ENCODE data around the gene NFKBIB. TPM values are rescaled to one million over a fixed set of nuclear protein-coding genes. Genes with fewer than 3 reads are reported as not detected.

Gene NFKBIB
- total RNA-seq, 1 experiment from 2014 or later, result 51.2 TPM

GRCh38 chr19:38867171-38867780 lies 32.5 kb upstream of the NFKBIB start (continued):
- TF ChIP-seq REST (IDR thresholded peaks at IDR 0.05; ENCODE audit: low read depth) (no peak), TCF7L2 (IDR thresholded peaks at IDR 0.05; ENCODE audit: borderline replicate concordance, extremely low read depth, insufficient read depth, insufficient read length) (no peak), CBX3 (IDR thresholded peaks at IDR 0.05; ENCODE audit: low read depth) (no peak), EZH2 (IDR thresholded peaks at IDR 0.05) (no peak), SIN3A (IDR thresholded peaks at IDR 0.05; ENCODE audit: low read depth) (no peak), RAD21 (IDR thresholded peaks at IDR 0.05; ENCODE audit: low read depth) (no peak)
- TF ChIP-seq, protein P1, sequence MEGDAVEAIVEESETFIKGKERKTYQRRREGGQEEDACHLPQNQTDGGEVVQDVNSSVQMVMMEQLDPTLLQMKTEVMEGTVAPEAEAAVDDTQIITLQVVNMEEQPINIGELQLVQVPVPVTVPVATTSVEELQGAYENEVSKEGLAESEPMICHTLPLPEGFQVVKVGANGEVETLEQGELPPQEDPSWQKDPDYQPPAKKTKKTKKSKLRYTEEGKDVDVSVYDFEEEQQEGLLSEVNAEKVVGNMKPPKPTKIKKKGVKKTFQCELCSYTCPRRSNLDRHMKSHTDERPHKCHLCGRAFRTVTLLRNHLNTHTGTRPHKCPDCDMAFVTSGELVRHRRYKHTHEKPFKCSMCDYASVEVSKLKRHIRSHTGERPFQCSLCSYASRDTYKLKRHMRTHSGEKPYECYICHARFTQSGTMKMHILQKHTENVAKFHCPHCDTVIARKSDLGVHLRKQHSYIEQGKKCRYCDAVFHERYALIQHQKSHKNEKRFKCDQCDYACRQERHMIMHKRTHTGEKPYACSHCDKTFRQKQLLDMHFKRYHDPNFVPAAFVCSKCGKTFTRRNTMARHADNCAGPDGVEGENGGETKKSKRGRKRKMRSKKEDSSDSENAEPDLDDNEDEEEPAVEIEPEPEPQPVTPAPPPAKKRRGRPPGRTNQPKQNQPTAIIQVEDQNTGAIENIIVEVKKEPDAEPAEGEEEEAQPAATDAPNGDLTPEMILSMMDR (IDR thresholded peaks at IDR 0.05 in 2 of 3, conservative IDR thresholded peaks at IDR 0.05 in 1 of 3; ENCODE audit: borderline replicate concordance in 1 of 3, insufficient read depth in 1 of 3, low read depth in 2 of 3, low read length in 2 of 3), result no peak

DNA sequence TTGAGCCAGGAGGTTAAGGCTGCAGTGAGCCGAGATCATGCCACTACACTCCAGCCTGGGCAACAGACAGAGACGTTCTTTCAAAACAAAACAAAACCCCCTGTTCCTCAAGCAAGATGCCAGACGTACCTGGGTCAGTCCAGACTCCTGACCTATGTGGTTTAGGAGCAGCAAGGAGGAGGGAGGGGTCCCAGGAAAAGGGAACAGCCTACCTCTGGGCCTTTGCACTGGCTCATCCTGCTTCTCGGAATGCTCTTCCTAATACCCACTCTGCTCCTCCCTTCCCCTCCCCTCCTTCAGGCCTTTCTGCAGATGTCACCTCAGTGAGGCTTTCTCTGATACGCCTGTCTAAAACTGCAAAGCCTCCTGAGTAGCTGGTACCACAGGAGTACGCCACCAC lies 31.2 kb upstream of the NFKBIB start:
- ChIA-PET RAD21 (ENCODE audit: low non-redundant PET in 1 of 2, low total read pairs in 2 of 2, uncharacterized antibody in 2 of 2, unreplicated experiment in 2 of 2) (no interaction called here), POLR2A (no interaction called here)

More for the DNA sequence above, 31.2 kb upstream of the NFKBIB start:
- Histone ChIP-seq H3K9ac (ENCODE audit: low read length) (no peak overlapping the region), H2AFZ (ENCODE audit: low read depth, low read length, poor library complexity, severe bottlenecking) (no peak overlapping the region), H3K9me3 (ENCODE audit: control insufficient read depth in 1 of 2, insufficient read depth in 1 of 2, low read depth in 1 of 2, low read length in 2 of 2) (no peaks in the 10 kb centered on the region), H3K4me3 (replicated peaks in 1 of 2; ENCODE audit: low read depth in 1 of 2, low read length in 2 of 2) (no peak overlapping the region), H3K36me3 (ENCODE audit: control insufficient read depth in 1 of 2, insufficient read depth in 2 of 2, low read length in 2 of 2) (no peaks in the 10 kb centered on the region), H3K9me2 (ENCODE audit: insufficient read depth) (no peaks in the 10 kb centered on the region), H3K79me2 (ENCODE audit: insufficient read depth, low read length) (no peaks in the 10 kb centered on the region), H3K27me3 (ENCODE audit: insufficient read depth, low read length) (no peaks in the 10 kb centered on the region), H3K4me1 (ENCODE audit: control insufficient read depth in 1 of 2, insufficient read depth in 2 of 2, low read length in 2 of 2) (peaks cover 3 to 16% of the 10 kb centered on the region in 2 experiments; a peak in 3 of 4 replicates), H3K27ac (ENCODE audit: low read depth, low read length) (no peak overlapping the region), H4K20me1 (ENCODE audit: insufficient read depth) (no peaks in the 10 kb centered on the region), H3K4me2 (ENCODE audit: low read length) (no peak overlapping the region)
- no peak for TF ChIP-seq SIN3A (IDR thresholded peaks at IDR 0.05; ENCODE audit: low read depth)
- no peak for TF ChIP-seq POLR2A (IDR thresholded peaks at IDR 0.05; ENCODE audit: borderline replicate concordance, extremely low read depth, insufficient read depth, insufficient read length)
- TF ChIP-seq TCF7L2 (IDR thresholded peaks at IDR 0.05; ENCODE audit: borderline replicate concordance, extremely low read depth, insufficient read depth, insufficient read length), result no peak
- no peak for TF ChIP-seq REST (IDR thresholded peaks at IDR 0.05; ENCODE audit: low read depth)
- TF ChIP-seq ZNF274 (IDR thresholded peaks at IDR 0.05; ENCODE audit: low read depth, low read length), result no peak
- TF ChIP-seq SRF (IDR thresholded peaks at IDR 0.05; ENCODE audit: low read depth), result no peak
- no peak for TF ChIP-seq FOSL1 (IDR thresholded peaks at IDR 0.05; ENCODE audit: low read depth)
- no peak for TF ChIP-seq EGR1 (IDR thresholded peaks at IDR 0.05; ENCODE audit: low read depth)
- TF ChIP-seq, protein P2, sequence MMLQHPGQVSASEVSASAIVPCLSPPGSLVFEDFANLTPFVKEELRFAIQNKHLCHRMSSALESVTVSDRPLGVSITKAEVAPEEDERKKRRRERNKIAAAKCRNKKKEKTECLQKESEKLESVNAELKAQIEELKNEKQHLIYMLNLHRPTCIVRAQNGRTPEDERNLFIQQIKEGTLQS (IDR thresholded peaks at IDR 0.05), result no peak
- no peak for TF ChIP-seq ZFX (IDR thresholded peaks at IDR 0.05)
- no peak for TF ChIP-seq ELF1 (IDR thresholded peaks at IDR 0.05; ENCODE audit: borderline replicate concordance, low read depth)
- no peak for ATAC-seq
- no peak for DNase-seq (ENCODE audit: low read depth, low spot score)
- BruUV-seq (replicated peaks), result no TSS peak
- CTCF ChIA-PET, result interaction anchor here (2.0 kb wide), 1 partner anchor 19 kb away, joined by 5 read pairs; no protein-coding TSS in a partner anchor
- intact Hi-C loops (cut with micrococcal nuclease), result no loop called here
